Measurements from ENCODE around the gene FBXO42. TPM values are rescaled to one million over a fixed set of nuclear protein-coding genes. Genes with fewer than 3 reads are reported as not detected.

Gene FBXO42
- total and polyA plus RNA-seq, 2 of the 8 experiments (the other 6 are each of a cell fraction or from before 2014, with no cell fraction given), result 15.1 to 17.0 TPM

GRCh38 chr1:16230744-16231143 lies 121.5 kb downstream of the FBXO42 start (continued):
- TF ChIP-seq CBX5 (IDR thresholded peaks at IDR 0.05; ENCODE audit: low read depth, low read length), result no peak
- TF ChIP-seq TAF7 (optimal IDR thresholded peaks at IDR 0.05; ENCODE audit: borderline replicate concordance, low read depth, low read length), result no peak
- no peak for TF ChIP-seq BCL11A (IDR thresholded peaks at IDR 0.05; ENCODE audit: low read depth in 2 of 2, low read length in 2 of 2)
- no peak for TF ChIP-seq SIX5 (IDR thresholded peaks at IDR 0.05; ENCODE audit: low read depth, low read length)
- no peak for TF ChIP-seq MAX (IDR thresholded peaks at IDR 0.05)
- TF ChIP-seq TEAD4 (IDR thresholded peaks at IDR 0.05; ENCODE audit: low read depth, low read length), result no peak
- no peak for TF ChIP-seq KDM1A (IDR thresholded peaks at IDR 0.05; ENCODE audit: borderline replicate concordance, low read length)
